ENCODE data around the gene PDE9A. TPM values are rescaled to one million over a fixed set of nuclear protein-coding genes. Genes with fewer than 3 reads are reported as not detected.
"Not testable (repeated sequence)": the region's sequence is repeated elsewhere in the genome, so short reads cannot be mapped to it uniquely, and the experiment has no call there.

The PDE9A gene
- total RNA-seq, 1 donor from 2014 or later = 1.6 TPM

DNA sequence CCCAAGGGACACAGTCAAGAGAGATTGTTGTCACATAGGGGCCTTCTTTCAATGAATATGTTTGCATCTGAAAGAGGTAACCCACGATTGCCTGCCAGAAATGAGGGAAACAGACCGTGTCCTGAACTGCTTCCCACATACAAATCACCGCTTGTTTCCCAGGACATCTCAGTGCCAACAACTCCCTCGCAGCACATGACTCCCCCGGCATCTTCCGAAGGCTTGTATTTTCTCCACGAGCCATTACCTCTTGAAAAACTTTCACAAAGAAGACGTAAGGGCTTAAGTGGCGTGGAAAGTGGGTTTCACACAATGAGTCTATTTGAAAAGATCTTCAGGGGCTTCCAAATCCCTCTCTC is 31.6 kb upstream of the PDE9A start:
- no peak overlapping the region for H3K9ac ChIP-seq (ENCODE audit: low read depth in 1 of 3, low read length in 3 of 3)
- H3K36me3 ChIP-seq (ENCODE audit: control insufficient read depth in 3 of 3, insufficient read depth in 3 of 3, low read length in 3 of 3) = no peaks in the 10 kb centered on the region
- H3K4me1 ChIP-seq (ENCODE audit: control insufficient read depth in 3 of 3, insufficient read depth in 3 of 3, low read length in 3 of 3) = no peaks in the 10 kb centered on the region
- H3K27me3 ChIP-seq (ENCODE audit: control insufficient read depth in 3 of 3, insufficient read depth in 3 of 3, low read length in 3 of 3) = peaks cover 45 to 74% (median 60%) of the 10 kb centered on the region in 3 donors
- no peak overlapping the region for H3K27ac ChIP-seq (ENCODE audit: low read depth, low read length)
- H3K4me3 ChIP-seq (ENCODE audit: low read length in 3 of 3) = no peak overlapping the region
- H3K9me3 ChIP-seq (ENCODE audit: control insufficient read depth in 3 of 3, low read length in 3 of 3) = no peaks in the 10 kb centered on the region

- peaks cover 41 to 72% (median 59%) of the 10 kb centered on the region in 3 donors for H3K27me3 ChIP-seq (ENCODE audit: control insufficient read depth in 3 of 3, insufficient read depth in 3 of 3, low read length in 3 of 3)
- no peaks in the 10 kb centered on the region for H3K9me3 ChIP-seq (ENCODE audit: control insufficient read depth in 3 of 3, low read length in 3 of 3)
- H3K36me3 ChIP-seq (ENCODE audit: control insufficient read depth in 3 of 3, insufficient read depth in 3 of 3, low read length in 3 of 3) = no peaks in the 10 kb centered on the region
- no peak overlapping the region for H3K9ac ChIP-seq (ENCODE audit: low read depth in 1 of 3, low read length in 3 of 3)
- H3K27ac ChIP-seq (ENCODE audit: low read depth, low read length) = no peak overlapping the region
- no peaks in the 10 kb centered on the region for H3K4me1 ChIP-seq (ENCODE audit: control insufficient read depth in 3 of 3, insufficient read depth in 3 of 3, low read length in 3 of 3)
- H3K4me3 ChIP-seq (ENCODE audit: low read length in 3 of 3) = no peak overlapping the region
These were observed 31.1 kb upstream of the PDE9A start for GRCh38 chr21:42622284-42622683.

- no peak overlapping the region for H3K9ac ChIP-seq (ENCODE audit: low read depth in 1 of 3, low read length in 3 of 3)
- H3K4me1 ChIP-seq (ENCODE audit: control insufficient read depth in 3 of 3, insufficient read depth in 3 of 3, low read length in 3 of 3) = no peaks in the 10 kb centered on the region
- H3K27ac ChIP-seq (ENCODE audit: low read depth, low read length) = no peak overlapping the region
- no peaks in the 10 kb centered on the region for H3K36me3 ChIP-seq (ENCODE audit: control insufficient read depth in 3 of 3, insufficient read depth in 3 of 3, low read length in 3 of 3)
- no peak overlapping the region for H3K4me3 ChIP-seq (ENCODE audit: low read length in 3 of 3)
- no peaks in the 10 kb centered on the region for H3K9me3 ChIP-seq (ENCODE audit: control insufficient read depth in 3 of 3, low read length in 3 of 3)
- peaks cover 37 to 58% (median 55%) of the 10 kb centered on the region in 3 donors for H3K27me3 ChIP-seq (ENCODE audit: control insufficient read depth in 3 of 3, insufficient read depth in 3 of 3, low read length in 3 of 3)
These were observed 29.7 kb upstream of the PDE9A start for GRCh38 chr21:42623694-42624093.

GRCh38 chr21:42624095-42624790 is 29.2 kb upstream of the PDE9A start:
- H3K4me3 ChIP-seq (ENCODE audit: low read length in 3 of 3) = no peak overlapping the region
- no peaks in the 10 kb centered on the region for H3K9me3 ChIP-seq (ENCODE audit: control insufficient read depth in 3 of 3, low read length in 3 of 3)
- no peak overlapping the region for H3K9ac ChIP-seq (ENCODE audit: low read depth in 1 of 3, low read length in 3 of 3)
- H3K27ac ChIP-seq (ENCODE audit: low read depth, low read length) = no peak overlapping the region
- H3K36me3 ChIP-seq (ENCODE audit: control insufficient read depth in 3 of 3, insufficient read depth in 3 of 3, low read length in 3 of 3) = no peaks in the 10 kb centered on the region
- H3K27me3 ChIP-seq (ENCODE audit: control insufficient read depth in 3 of 3, insufficient read depth in 3 of 3, low read length in 3 of 3) = peaks cover 32 to 55% (median 50%) of the 10 kb centered on the region in 3 donors
- no peaks in the 10 kb centered on the region for H3K4me1 ChIP-seq (ENCODE audit: control insufficient read depth in 3 of 3, insufficient read depth in 3 of 3, low read length in 3 of 3)

DNA sequence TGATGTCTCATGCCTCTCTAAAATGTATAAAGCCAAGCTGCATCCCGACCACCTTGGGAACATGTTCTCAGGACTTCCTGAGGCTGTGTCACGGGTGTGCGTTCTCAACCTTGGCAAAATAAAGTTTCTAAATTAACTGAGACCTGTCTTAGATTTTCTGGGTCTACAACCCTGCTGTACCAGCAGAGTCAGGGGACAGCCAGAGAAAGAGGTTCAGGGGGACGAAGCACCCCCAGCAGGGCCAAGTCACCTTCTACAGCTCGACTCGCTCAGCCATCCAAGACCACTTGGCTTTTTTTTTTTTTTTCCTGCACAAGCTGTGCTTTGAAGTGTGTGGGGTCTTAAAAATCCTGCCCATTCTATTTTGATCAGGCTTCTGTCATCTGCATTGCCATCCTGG is 28.5 kb upstream of the PDE9A start:
- Histone ChIP-seq H3K4me1 (ENCODE audit: control insufficient read depth in 3 of 3, insufficient read depth in 3 of 3, low read length in 3 of 3) (no peaks in the 10 kb centered on the region), H3K27me3 (ENCODE audit: control insufficient read depth in 3 of 3, insufficient read depth in 3 of 3, low read length in 3 of 3) (peaks cover 25 to 51% (median 43%) of the 10 kb centered on the region in 3 donors), H3K36me3 (ENCODE audit: control insufficient read depth in 3 of 3, insufficient read depth in 3 of 3, low read length in 3 of 3) (no peaks in the 10 kb centered on the region), H3K27ac (ENCODE audit: low read depth, low read length) (no peak overlapping the region), H3K9me3 (ENCODE audit: control insufficient read depth in 3 of 3, low read length in 3 of 3) (no peaks in the 10 kb centered on the region), H3K9ac (ENCODE audit: low read depth in 1 of 3, low read length in 3 of 3) (no peak overlapping the region), H3K4me3 (ENCODE audit: low read length in 3 of 3) (no peak overlapping the region)

- Histone ChIP-seq H3K27ac (ENCODE audit: low read depth, low read length) (no peak overlapping the region), H3K4me3 (ENCODE audit: low read length in 3 of 3) (no peak overlapping the region), H3K4me1 (ENCODE audit: control insufficient read depth in 3 of 3, insufficient read depth in 3 of 3, low read length in 3 of 3) (no peaks in the 10 kb centered on the region), H3K9ac (ENCODE audit: low read depth in 1 of 3, low read length in 3 of 3) (no peak overlapping the region), H3K9me3 (ENCODE audit: control insufficient read depth in 3 of 3, low read length in 3 of 3) (no peaks in the 10 kb centered on the region), H3K27me3 (ENCODE audit: control insufficient read depth in 3 of 3, insufficient read depth in 3 of 3, low read length in 3 of 3) (peaks cover 21 to 53% (median 51%) of the 10 kb centered on the region in 3 donors), H3K36me3 (ENCODE audit: control insufficient read depth in 3 of 3, insufficient read depth in 3 of 3, low read length in 3 of 3) (no peaks in the 10 kb centered on the region)
These were observed 27.2 kb upstream of the PDE9A start for GRCh38 chr21:42626171-42626570.

DNA sequence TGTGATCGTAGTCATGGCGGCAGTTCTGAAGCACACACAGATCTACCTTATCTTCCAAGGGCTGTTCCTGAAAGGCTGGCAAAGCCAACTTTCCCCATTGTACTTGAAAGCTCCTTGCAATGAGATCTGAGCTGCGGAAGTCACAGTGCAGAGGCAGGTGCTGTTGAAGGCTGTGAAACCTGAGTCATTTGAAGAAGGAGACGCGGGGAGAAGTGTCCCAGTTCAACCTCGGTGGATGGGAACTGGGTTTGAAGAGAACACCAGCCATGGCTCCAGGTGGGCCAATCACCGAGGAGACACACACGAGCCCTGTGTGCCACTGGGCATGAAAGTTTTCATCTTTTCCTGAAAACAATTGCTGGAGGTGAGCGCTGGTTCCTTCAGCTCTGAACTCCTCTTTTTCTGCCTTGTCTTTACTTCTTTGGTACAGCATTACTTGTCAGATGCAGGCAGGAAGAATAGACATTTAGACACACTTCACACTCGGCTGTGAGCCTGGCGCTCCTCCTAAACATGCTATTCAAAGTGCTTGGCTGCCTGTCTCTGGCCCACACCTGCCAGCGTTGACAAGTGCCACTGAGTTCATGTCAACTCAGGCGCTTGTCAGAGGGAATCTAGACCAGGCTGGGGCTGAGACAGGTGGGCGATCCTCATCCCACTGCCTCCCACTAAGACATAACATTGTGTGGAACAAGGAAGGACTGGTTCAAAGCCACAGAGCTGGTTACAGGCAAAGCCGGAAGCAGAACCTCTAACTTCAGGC is 25.7 kb upstream of the PDE9A start:
- H3K36me3 ChIP-seq (ENCODE audit: control insufficient read depth in 3 of 3, insufficient read depth in 3 of 3, low read length in 3 of 3) = no peaks in the 10 kb centered on the region
- H3K27me3 ChIP-seq (ENCODE audit: control insufficient read depth in 3 of 3, insufficient read depth in 3 of 3, low read length in 3 of 3) = peaks cover 12 to 48% (median 45%) of the 10 kb centered on the region in 3 donors
- no peak overlapping the region for H3K27ac ChIP-seq (ENCODE audit: low read depth, low read length)
- no peak overlapping the region for H3K9ac ChIP-seq (ENCODE audit: low read depth in 1 of 3, low read length in 3 of 3)
- no peak overlapping the region for H3K4me3 ChIP-seq (ENCODE audit: low read length in 3 of 3)
- no peaks in the 10 kb centered on the region for H3K4me1 ChIP-seq (ENCODE audit: control insufficient read depth in 3 of 3, insufficient read depth in 3 of 3, low read length in 3 of 3)
- H3K9me3 ChIP-seq (ENCODE audit: control insufficient read depth in 3 of 3, low read length in 3 of 3) = no peaks in the 10 kb centered on the region

DNA sequence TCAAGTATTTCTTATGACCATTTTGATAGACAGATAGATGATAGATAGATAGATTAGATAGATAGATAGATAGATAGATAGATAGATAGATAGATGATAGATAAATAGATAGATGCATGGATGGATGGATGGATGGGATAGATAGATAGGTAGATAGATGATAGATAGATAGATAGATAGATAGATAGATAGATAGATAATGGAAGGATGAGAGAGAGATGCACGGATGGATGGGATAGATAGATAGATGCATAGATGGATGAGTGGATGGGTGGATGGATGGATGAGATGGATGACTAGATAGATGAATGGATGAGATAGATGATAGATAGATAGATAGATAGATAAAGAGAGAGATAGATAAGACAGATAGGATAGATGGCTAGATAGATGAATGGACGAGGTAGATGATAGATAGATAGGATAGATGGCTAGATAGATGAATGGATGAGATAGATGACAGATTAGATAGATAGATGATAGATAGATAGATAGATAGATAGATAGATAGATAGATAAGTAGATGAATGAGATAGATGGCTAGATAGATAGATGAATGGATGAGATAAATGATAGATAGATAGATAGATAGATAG is 24.9 kb upstream of the PDE9A start:
- not testable (repeated sequence) for H3K4me3 ChIP-seq (ENCODE audit: low read length in 3 of 3); H3K9ac ChIP-seq (ENCODE audit: low read depth in 1 of 3, low read length in 3 of 3); H3K9me3 ChIP-seq (ENCODE audit: control insufficient read depth in 3 of 3, low read length in 3 of 3); H3K4me1 ChIP-seq (ENCODE audit: control insufficient read depth in 3 of 3, insufficient read depth in 3 of 3, low read length in 3 of 3); H3K36me3 ChIP-seq (ENCODE audit: control insufficient read depth in 3 of 3, insufficient read depth in 3 of 3, low read length in 3 of 3); H3K27ac ChIP-seq (ENCODE audit: low read depth, low read length)
- peaks cover 13 to 47% (median 45%) of the 10 kb centered on the region in 3 donors for H3K27me3 ChIP-seq (ENCODE audit: control insufficient read depth in 3 of 3, insufficient read depth in 3 of 3, low read length in 3 of 3)

GRCh38 chr21:42629933-42630589 is 23.4 kb upstream of the PDE9A start:
- Histone ChIP-seq H3K27me3 (ENCODE audit: control insufficient read depth in 3 of 3, insufficient read depth in 3 of 3, low read length in 3 of 3) (peaks cover 18 to 46% (median 39%) of the 10 kb centered on the region in 3 donors), H3K4me3 (ENCODE audit: low read length in 3 of 3) (no peak overlapping the region), H3K36me3 (ENCODE audit: control insufficient read depth in 3 of 3, insufficient read depth in 3 of 3, low read length in 3 of 3) (no peaks in the 10 kb centered on the region), H3K27ac (ENCODE audit: low read depth, low read length) (no peak overlapping the region), H3K9me3 (ENCODE audit: control insufficient read depth in 3 of 3, low read length in 3 of 3) (no peaks in the 10 kb centered on the region), H3K9ac (ENCODE audit: low read depth in 1 of 3, low read length in 3 of 3) (no peak overlapping the region), H3K4me1 (ENCODE audit: control insufficient read depth in 3 of 3, insufficient read depth in 3 of 3, low read length in 3 of 3) (no peaks in the 10 kb centered on the region)
